ENCODE data around the gene DGKA. TPM values are rescaled to one million over a fixed set of nuclear protein-coding genes. Genes with fewer than 3 reads are reported as not detected.
"Not testable (repeated sequence)": the region's sequence is repeated elsewhere in the genome, so short reads cannot be mapped to it uniquely, and the experiment has no call there.

DGKA gene
- polyA plus RNA-seq, 1 experiment, result 56.2 TPM

GRCh38 chr12:55915482-55915859, 15.5 kb upstream of the DGKA start:
- ChIA-PET POLR2A (interaction anchor here (0.6 kb wide), 1 partner anchor 86 kb away, joined by 4 read pairs; the partner anchor contains the start of gene DNAJC14), CTCF (interaction anchor here (1.5 to 2.7 kb wide), 2 partner anchors 10 to 11 kb away, joined by 5 to 16 read pairs; no protein-coding TSS in a partner anchor)

GRCh38 chr12:55919032-55919431, 11.9 kb upstream of the DGKA start:
- DNase-seq (ENCODE audit: low read depth); H3K27me3 ChIP-seq (ENCODE audit: control insufficient read depth, insufficient read depth, low read length); H3K4me3 ChIP-seq (ENCODE audit: low read depth, low read length); POLR2A ChIA-PET; H3K36me3 ChIP-seq (ENCODE audit: control insufficient read depth, insufficient read depth, low read length): not testable (repeated sequence)
- CTCF ChIA-PET, result interaction anchor here (0.8 to 0.9 kb wide), 2 partner anchors 20 to 71 kb away, joined by 3 read pairs; no protein-coding TSS in a partner anchor

More at GRCh38 chr12:55915482-55915859, 15.5 kb upstream of the DGKA start:
- Histone ChIP-seq H3K36me3 (ENCODE audit: control insufficient read depth, insufficient read depth, low read length) (peaks cover 2% of the 10 kb centered on the region), H3K4me3 (ENCODE audit: low read depth, low read length) (no peak overlapping the region), H3K27me3 (ENCODE audit: control insufficient read depth, insufficient read depth, low read length) (no peaks in the 10 kb centered on the region)
- no peak for TF ChIP-seq CTCF (IDR thresholded peaks at IDR 0.05; ENCODE audit: insufficient read depth, low read depth, low read length)
- no peak for DNase-seq (ENCODE audit: low read depth)

- Histone ChIP-seq H3K27me3 (ENCODE audit: control insufficient read depth, insufficient read depth, low read length) (no peaks in the 10 kb centered on the region), H3K36me3 (ENCODE audit: control insufficient read depth, insufficient read depth, low read length) (no peaks in the 10 kb centered on the region; the same call in 1 of the 2 replicates), H3K4me3 (ENCODE audit: low read depth, low read length) (no peak overlapping the region)
- ChIA-PET CTCF (no interaction called here), POLR2A (no interaction called here)
- DNase-seq (ENCODE audit: low read depth), result no peak
- TF ChIP-seq CTCF (IDR thresholded peaks at IDR 0.05; ENCODE audit: insufficient read depth, low read depth, low read length), result no peak
These were observed 8.8 kb upstream of the DGKA start for GRCh38 chr12:55922126-55922525.

GRCh38 chr12:55923648-55924047, 7.3 kb upstream of the DGKA start:
- DNase-seq (ENCODE audit: low read depth); CTCF ChIA-PET; POLR2A ChIA-PET; H3K4me3 ChIP-seq (ENCODE audit: low read depth, low read length); H3K27me3 ChIP-seq (ENCODE audit: control insufficient read depth, insufficient read depth, low read length); H3K36me3 ChIP-seq (ENCODE audit: control insufficient read depth, insufficient read depth, low read length): not testable (repeated sequence)

- POLR2A ChIA-PET, result no interaction called here
- CTCF ChIA-PET, result interaction anchor here (0.9 to 3.5 kb wide), 16 partner anchors 8 to 108 kb away, joined by 3 to 14 read pairs (median 4); partner anchors contain the start of genes MMP19, ORMDL2 and SARNP
- Histone ChIP-seq H3K36me3 (ENCODE audit: control insufficient read depth, insufficient read depth, low read length) (no peaks in the 10 kb centered on the region), H3K27me3 (ENCODE audit: control insufficient read depth, insufficient read depth, low read length) (no peaks in the 10 kb centered on the region), H3K4me3 (ENCODE audit: low read depth, low read length) (no peak overlapping the region)
- TF ChIP-seq CTCF (IDR thresholded peaks at IDR 0.05; ENCODE audit: insufficient read depth, low read depth, low read length), result no peak
- no peak for DNase-seq (ENCODE audit: low read depth)
These were observed 5.6 kb upstream of the DGKA start for GRCh38 chr12:55925371-55925770.

- ChIA-PET POLR2A (no interaction called here), CTCF (interaction anchor here (0.7 to 4.4 kb wide), 27 partner anchors 9 to 197 kb away, joined by 3 to 30 read pairs (median 4); partner anchors contain the start of genes CD63, DNAJC14, MMP19 and ORMDL2)
- H3K4me3 ChIP-seq (ENCODE audit: low read depth, low read length), result peak overlapping the region; percentile 78
- TF ChIP-seq CTCF (IDR thresholded peaks at IDR 0.05; ENCODE audit: insufficient read depth, low read depth, low read length), result no peak
- H3K27me3 ChIP-seq (ENCODE audit: control insufficient read depth, insufficient read depth, low read length), result no peaks in the 10 kb centered on the region
- no peaks in the 10 kb centered on the region for H3K36me3 ChIP-seq (ENCODE audit: control insufficient read depth, insufficient read depth, low read length)
- no peak for DNase-seq (ENCODE audit: low read depth)
These were observed 4.9 kb upstream of the DGKA start for GRCh38 chr12:55925870-55926737.

Data from BJ (cell line).